ENCODE results near the gene SNX32. TPM values are rescaled to one million over a fixed set of nuclear protein-coding genes. Genes with fewer than 3 reads are reported as not detected.
A peak's percentile ranks its signal among the peaks of the same experiment; 100 is the strongest.

The SNX32 gene
- total and polyA plus RNA-seq, 2 of the 13 experiments (the other 11 are each of a cell fraction or from before 2014, with no cell fraction given), result 0.09 to 0.34 TPM

DNA sequence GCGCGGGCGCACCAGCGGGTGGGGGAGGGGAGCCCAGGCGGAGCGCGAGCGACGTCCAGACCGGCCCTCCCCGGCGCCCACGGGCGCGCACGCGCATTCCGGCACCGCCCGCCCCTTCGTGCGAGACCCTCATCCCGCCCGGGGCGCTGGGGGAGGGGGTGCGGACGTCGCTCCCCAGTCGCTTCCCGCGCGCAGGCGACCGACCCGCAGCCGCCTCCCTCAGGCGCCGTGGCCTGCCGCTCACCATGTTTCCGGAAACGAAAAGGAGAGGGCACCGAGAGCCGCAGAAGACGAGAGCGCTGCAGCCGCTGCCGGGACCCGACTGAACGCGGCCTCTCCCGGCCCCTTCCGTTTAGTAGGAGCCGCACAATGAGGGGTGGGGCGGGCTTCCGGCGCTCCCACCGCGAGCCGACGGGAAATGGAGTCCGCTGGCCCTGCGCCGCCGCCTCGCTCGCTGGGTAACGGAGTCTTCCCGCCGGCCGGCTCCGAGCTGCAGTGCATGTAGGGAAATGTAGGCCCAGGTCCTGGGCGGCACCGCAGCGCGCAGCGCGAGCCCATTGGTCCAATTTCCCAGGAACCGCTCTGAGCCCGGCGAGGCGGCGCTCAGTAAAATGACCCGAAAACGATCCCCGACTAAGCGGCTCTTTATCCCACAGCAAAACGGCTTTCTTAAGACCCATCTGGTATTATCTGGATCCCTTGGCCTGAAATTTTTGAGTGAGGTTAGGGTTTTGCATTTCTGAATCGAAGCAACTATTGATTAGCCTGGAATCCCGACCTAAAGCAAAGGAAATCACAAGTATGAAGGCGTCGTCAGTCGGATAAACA, 24.3 kb downstream of the SNX32 start, which contains the start of gene CFL1 (continued):
- TF ChIP-seq DR1 (CRISPR knock-in tag; IDR thresholded peaks at IDR 0.05), result peak; percentile 89
- TF ChIP-seq ZFYVE20 (CRISPR knock-in tag; IDR thresholded peaks at IDR 0.05; ENCODE audit: borderline replicate concordance, low read depth), result peak; percentile 56; the same call in 1 of the 2 replicates
- peak; percentile 96 for TF ChIP-seq ZNF143 (CRISPR knock-in tag; IDR thresholded peaks at IDR 0.05)
- TF ChIP-seq GATA4 (IDR thresholded peaks at IDR 0.05; ENCODE audit: borderline replicate concordance, low read depth), result peak; percentile 83; the same call in 1 of the 2 replicates
- TF ChIP-seq, protein P1, sequence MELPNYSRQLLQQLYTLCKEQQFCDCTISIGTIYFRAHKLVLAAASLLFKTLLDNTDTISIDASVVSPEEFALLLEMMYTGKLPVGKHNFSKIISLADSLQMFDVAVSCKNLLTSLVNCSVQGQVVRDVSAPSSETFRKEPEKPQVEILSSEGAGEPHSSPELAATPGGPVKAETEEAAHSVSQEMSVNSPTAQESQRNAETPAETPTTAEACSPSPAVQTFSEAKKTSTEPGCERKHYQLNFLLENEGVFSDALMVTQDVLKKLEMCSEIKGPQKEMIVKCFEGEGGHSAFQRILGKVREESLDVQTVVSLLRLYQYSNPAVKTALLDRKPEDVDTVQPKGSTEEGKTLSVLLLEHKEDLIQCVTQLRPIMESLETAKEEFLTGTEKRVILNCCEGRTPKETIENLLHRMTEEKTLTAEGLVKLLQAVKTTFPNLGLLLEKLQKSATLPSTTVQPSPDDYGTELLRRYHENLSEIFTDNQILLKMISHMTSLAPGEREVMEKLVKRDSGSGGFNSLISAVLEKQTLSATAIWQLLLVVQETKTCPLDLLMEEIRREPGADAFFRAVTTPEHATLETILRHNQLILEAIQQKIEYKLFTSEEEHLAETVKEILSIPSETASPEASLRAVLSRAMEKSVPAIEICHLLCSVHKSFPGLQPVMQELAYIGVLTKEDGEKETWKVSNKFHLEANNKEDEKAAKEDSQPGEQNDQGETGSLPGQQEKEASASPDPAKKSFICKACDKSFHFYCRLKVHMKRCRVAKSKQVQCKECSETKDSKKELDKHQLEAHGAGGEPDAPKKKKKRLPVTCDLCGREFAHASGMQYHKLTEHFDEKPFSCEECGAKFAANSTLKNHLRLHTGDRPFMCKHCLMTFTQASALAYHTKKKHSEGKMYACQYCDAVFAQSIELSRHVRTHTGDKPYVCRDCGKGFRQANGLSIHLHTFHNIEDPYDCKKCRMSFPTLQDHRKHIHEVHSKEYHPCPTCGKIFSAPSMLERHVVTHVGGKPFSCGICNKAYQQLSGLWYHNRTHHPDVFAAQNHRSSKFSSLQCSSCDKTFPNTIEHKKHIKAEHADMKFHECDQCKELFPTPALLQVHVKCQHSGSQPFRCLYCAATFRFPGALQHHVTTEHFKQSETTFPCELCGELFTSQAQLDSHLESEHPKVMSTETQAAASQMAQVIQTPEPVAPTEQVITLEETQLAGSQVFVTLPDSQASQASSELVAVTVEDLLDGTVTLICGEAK (IDR thresholded peaks at IDR 0.05), result peak; percentile 67
- TF ChIP-seq, protein P1 (CRISPR knock-in tag; IDR thresholded peaks at IDR 0.05), result peak; percentile 76; the same call in 1 of the 2 replicates
- TF ChIP-seq, protein P2, sequence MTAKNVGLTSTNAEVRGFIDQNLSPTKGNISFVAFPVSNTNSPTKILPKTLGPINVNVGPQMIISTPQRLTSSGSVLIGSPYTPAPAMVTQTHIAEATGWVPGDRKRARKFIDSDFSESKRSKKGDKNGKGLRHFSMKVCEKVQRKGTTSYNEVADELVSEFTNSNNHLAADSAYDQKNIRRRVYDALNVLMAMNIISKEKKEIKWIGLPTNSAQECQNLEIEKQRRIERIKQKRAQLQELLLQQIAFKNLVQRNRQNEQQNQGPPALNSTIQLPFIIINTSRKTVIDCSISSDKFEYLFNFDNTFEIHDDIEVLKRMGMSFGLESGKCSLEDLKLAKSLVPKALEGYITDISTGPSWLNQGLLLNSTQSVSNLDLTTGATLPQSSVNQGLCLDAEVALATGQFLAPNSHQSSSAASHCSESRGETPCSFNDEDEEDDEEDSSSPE (CRISPR knock-in tag; IDR thresholded peaks at IDR 0.05), result peak; percentile 95
- TF ChIP-seq NCOA2 (CRISPR knock-in tag; IDR thresholded peaks at IDR 0.05), result peak; percentile 26; the same call in 1 of the 2 replicates
- no peak for TF ChIP-seq ZNF232 (CRISPR knock-in tag; IDR thresholded peaks at IDR 0.05; ENCODE audit: borderline replicate concordance)
- no peak for TF ChIP-seq NR1H2 (CRISPR knock-in tag; IDR thresholded peaks at IDR 0.05; ENCODE audit: borderline replicate concordance, low read depth)
- TF ChIP-seq ZSCAN21 (CRISPR knock-in tag; IDR thresholded peaks at IDR 0.05; ENCODE audit: borderline replicate concordance), result peak; percentile 32; the same call in 1 of the 2 replicates
- TF ChIP-seq ZNF451 (CRISPR knock-in tag; IDR thresholded peaks at IDR 0.05), result peak; percentile 51; the same call in 1 of the 2 replicates
- 0 out of 2 replicates have a peak, but pooled peaks have one; percentile 42 for TF ChIP-seq ZMAT3 (CRISPR knock-in tag; conservative IDR thresholded peaks at IDR 0.05)
- peak; percentile 21; the same call in 1 of the 2 replicates for TF ChIP-seq ZNF354B (CRISPR knock-in tag; IDR thresholded peaks at IDR 0.05)
- 0 out of 2 replicates have a peak, but pooled peaks have one; percentile 62 for TF ChIP-seq ZNF670 (CRISPR knock-in tag; IDR thresholded peaks at IDR 0.05; ENCODE audit: borderline replicate concordance)
- peak; percentile 27; the same call in 1 of the 2 replicates for TF ChIP-seq SALL2 (CRISPR knock-in tag; IDR thresholded peaks at IDR 0.05)
- peak; percentile 69 for TF ChIP-seq ZNF12 (CRISPR knock-in tag; IDR thresholded peaks at IDR 0.05)
- TF ChIP-seq ERF (CRISPR knock-in tag; IDR thresholded peaks at IDR 0.05), result peak; percentile 86
